HG03280 (cell line): Measurements from ENCODE around the gene STARD3.

ENCODE experiments used
- ATAC-seq: cut with Tn5 transposase; IDR thresholded peaks from one replicate; pipeline ENCODE4 v1.9.1; 2021; ENCODE audit warnings: mild to moderate bottlenecking, moderate library complexity; ENCODE audit not compliant: unreplicated experiment

The STARD3 gene

DNA sequence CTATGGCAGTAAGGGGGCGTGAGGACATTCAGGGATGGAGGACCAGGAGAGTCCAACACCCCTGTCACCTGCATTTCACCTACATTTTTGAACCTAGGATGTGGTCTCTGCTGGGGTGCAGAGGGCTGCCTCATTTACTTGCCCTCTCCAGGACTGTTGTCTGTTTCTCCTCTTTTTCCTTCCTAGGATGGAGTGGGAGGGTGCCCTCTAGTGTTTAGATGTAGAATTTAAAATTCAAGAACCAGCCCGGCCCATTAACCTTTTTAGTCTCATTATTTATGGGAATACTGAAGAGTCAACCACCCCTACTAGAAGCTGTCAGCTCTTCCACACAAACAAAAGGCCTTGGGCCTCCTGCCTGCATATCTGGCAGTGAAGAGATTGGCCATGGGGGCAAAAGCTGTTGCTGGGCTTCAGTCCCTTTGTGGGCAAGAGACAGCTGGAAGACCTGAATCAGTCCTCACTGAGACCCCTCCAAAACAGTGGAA, 2.5 kb upstream of the STARD3 start:
- ATAC-seq = no peak

DNA sequence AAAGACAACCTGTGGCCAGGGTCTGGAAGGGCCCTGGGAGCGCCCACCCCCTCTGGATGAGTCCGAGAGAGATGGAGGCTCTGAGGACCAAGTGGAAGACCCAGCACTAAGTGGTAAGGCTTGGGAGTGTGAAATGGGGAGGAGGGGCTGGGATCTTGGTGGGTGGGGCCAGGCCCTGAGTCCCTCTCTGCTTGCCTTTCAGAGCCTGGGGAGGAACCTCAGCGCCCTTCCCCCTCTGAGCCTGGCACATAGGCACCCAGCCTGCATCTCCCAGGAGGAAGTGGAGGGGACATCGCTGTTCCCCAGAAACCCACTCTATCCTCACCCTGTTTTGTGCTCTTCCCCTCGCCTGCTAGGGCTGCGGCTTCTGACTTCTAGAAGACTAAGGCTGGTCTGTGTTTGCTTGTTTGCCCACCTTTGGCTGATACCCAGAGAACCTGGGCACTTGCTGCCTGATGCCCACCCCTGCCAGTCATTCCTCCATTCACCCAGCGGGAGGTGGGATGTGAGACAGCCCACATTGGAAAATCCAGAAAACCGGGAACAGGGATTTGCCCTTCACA, 1.2 kb upstream of the STARD3 start:
- no peak for ATAC-seq

DNA sequence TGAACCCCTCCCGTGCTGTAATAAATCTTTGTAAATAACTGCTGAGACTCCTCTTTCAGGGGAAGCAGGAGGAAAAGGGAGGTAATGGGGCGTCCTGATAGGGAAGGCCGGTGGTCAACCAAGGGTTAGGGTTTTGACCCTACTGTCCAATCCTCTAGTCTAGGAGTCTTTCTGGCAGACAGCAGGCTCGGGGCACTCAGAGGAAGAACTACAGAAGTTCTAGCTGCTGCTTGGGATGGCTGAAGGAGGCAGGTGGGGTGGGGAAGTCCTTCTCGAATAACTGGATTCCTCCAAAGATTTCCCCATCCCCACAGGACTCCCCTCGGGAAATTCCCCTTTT, 387 bp upstream of the STARD3 start:
- peak; percentile 6 for ATAC-seq

DNA sequence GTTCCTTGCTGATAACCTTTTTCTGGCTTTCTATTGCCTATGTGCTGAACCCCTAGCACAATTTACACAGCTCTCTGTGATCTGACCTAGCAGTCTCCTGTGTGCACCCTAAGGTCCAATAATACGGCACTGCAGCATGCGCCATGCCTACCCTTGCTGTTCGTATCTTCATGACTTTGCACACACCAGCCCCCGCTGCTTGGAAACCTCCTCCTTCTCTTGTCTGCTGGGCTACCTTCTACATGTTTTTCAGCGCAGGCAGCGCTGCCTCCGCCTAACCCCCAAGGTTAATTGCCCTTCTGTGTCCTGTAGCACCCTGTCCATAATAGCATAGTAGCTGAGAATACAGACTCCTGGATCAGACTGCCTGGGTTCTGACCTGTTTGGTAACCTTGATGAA, 1.4 kb downstream of the STARD3 start:
- ATAC-seq = no peak

DNA sequence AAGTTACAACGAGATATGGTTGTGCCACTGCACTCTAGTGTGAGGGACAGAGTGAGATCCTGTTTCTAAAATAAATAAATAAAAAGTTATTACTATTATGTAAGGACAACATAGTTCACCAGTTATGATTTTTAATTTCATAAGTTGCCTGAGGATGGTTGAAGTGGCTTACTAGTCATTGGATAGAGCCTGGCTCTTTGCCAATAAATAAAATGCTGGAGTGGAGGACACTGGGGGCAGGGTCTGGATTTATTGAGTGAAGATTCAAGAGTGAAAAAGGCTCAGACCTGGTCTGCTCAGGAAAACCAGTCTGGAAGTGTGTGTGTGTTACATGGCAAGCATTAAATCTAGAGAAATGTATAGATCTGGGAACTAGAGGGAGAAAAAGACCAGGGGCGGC, 2.1 kb downstream of the STARD3 start:
- no peak for ATAC-seq

DNA sequence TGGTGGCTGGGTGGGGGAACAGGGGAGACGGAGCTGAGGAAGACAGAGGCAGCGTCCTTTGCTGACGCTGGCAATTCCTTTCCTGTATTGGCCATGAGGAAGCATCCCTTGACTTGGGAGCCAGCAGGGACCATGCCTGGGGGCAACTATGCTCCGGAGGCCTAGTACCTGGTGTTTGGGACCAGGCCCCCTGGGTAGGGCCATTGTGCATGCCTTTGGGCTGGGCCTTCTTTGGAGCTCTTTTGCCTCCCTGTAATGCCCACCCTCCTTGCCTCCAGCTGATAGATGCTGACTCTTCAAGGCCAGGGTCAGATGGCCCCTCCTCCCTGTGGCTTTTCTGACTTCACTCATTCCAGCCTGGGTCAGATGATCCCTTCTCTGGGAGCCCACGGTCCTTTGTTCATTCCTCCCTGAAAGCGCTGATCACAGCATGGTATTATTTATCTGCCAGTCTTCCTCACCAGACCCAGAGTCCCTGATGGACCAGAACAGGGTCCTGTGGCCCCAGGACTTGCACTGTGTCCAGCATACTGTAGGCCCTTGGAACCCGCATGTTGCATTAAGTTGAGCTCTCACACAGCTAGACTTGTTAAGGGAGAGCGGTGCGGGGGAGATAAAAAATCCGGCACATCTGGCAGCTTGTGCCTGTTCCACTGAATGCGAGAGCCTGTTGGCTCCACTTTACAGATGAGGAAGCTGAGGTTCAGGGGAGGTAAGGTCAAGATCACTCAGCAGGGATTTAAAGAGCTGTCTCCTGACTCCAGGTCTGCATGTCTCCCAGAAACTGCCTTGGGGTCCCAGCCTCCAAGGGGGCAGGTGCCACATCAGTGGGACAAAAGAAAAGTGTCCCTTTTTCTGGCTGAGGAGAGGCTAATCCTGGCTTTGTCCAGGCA, 2.9 kb downstream of the STARD3 start:
- ATAC-seq = no peak

DNA sequence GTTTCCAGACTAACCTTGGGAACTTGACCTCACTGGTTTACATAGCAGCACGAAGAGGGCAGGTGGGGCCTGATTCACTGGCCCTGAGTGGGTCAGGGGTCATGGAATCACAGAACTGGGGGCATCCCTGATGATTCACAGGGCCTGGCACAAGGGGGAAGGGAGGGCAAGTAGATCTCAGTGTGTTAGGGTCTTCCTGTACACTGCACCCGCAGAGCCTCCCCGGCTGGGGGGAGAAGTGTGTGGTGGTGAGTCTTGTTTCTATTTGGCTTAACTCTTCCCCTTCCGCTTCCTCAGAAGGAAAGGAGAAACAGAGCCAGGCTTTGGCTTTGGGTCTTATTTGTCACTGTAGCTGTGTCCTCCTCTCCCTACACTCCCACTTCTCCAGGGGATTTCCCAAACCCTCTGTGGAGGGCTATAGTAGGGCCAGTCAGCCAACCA, 3.7 kb downstream of the STARD3 start:
- no peak for ATAC-seq

DNA sequence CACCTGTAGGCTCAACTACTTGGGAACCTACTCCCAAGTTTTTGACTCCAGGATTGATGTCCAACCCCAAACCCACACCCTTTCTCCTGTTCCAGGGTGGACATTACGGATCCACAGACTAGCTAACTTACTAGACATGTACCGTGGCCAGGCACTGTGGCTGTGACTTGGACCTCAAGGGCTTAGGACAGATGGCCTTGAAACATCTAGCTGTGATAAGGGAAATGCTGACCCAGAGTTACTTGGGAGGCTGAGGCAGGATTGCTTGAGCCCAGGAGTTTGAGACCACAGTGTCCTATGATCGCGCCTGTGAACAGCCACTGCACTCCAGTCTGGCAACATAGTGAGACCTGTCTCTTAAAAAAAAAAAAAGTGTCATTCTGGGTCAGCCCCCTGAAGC, 4.2 kb downstream of the STARD3 start:
- no peak for ATAC-seq

DNA sequence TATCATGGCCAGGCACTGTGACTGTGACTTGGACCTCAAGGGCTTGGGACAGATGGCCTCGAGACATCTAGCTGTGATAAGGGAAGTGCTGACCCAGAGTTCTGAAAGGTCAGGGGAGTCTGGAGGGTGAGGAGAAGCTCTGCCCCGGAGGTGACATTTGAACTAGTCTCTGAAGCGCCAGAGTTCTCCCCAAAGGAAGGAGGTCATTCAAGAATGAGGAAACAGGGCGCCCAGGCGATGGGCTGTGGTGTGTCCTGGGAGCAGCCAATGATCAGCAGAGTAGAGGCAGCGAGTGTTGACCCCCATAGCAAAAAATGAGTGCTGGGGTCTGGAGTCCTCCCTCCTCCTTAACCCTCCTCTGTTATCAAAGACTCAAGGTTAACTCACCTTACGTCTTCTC, 4.9 kb downstream of the STARD3 start:
- no peak for ATAC-seq

DNA sequence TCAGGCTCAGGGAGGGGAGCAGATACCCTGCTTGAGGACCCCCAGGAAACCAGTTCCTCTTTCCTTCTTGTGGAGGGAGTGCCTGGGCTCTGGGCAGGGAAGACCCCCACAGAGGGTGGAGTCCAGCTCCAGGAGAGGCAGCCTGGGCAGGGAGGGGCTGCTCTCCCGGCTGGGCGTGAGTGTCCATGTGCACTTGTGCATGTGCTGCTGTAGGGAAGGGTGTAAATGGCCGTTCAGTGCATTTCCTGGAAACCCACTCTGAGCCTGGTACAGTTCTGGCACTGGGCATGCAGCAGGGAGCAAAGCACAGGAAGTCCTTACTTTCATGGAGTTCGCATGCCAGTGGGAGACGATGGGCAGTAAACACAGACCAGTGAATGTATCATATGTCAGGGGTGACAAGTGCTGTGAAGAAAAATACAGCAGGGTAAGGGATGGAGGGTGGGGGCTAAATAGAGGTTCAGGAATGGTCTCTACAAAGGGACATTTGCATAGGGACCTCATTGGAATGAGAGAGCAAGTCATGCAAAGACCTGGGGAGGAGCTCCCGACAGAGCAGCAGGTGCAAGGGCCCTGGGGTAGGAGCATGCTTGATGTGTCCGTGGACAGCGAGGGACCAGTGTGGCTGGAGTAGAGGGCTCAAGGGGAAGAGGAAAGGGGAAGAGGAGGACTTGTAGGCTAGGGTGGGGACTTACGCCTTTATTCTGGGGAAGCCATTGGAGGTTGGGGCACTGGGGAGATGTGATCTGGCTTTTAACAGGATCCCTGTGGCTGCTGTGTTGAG, 5.5 kb downstream of the STARD3 start:
- no peak for ATAC-seq

DNA sequence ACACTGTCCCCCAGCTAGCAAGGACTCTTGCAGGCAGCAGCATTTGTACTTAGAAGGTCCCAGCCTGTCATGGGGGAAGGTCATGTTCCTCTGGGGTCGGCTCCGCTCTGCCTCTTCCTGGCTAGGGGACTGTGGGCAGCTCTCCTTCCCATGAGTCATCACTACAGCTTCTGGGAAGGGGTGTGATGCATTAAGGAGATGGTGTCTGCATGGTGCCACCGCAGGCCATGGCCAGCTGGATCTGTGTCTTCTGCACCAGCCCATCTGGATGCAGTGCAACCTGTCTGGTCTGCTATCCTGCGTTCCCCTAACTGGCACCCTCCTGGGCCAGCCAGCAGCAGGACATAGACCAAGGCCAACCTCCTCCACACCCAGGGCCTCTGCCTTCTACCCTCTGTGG, 6.3 kb downstream of the STARD3 start:
- no peak for ATAC-seq

DNA sequence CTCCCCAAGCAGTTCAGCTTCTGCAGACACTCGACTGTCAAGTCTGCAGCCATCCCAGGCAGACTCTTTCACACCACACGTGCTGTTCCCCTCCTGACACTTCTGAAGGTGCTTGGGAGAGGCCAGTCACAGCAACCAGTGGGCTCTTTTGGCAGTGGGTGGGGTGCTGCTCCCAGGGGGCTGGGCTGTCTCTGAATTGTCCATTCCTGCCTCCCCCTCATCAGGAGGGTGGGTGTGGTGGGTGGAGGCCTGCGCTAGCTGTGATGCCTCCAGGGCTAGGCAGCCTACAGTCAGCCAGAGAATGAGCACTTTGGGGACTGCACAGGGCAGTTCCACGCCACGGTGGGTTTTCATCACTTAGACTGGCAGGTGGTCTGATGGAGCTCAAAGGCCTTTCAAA, 10.3 kb downstream of the STARD3 start:
- ATAC-seq = no peak

DNA sequence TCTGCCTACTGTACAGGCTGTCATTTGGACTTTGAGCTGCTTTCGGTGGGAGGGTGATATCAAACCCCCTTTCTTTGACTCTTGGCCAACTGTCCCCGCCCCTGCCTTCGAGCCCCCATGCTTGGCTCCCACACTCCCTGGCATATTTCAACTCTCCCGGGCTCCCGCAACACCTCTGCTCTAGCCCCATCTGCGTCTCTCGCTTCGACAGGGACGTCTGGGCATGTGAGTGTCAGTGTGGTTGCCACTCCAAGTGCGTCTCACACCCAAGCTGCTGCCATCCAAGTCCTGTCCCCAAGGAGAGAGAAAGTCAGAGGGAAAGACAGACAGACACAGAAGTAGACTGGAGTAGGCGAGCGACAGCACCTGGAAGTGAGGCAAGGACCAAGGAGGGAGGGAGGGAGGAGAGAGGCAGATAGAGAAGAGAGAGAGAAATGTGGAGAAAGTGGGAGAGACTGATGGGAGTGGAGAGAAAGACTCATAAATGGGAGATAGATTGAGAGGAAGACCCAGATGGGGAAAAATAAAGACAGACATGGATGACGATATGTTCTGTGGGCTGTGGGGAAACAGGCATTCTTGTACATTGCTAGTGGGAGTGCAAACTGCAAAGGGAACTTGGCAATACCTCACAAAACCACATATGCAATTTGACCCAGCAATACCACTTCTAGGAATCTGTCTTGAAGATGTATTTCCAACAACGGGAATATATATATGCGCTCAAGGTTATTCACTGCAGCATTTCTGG, 11.8 kb downstream of the STARD3 start:
- ATAC-seq = no peak

DNA sequence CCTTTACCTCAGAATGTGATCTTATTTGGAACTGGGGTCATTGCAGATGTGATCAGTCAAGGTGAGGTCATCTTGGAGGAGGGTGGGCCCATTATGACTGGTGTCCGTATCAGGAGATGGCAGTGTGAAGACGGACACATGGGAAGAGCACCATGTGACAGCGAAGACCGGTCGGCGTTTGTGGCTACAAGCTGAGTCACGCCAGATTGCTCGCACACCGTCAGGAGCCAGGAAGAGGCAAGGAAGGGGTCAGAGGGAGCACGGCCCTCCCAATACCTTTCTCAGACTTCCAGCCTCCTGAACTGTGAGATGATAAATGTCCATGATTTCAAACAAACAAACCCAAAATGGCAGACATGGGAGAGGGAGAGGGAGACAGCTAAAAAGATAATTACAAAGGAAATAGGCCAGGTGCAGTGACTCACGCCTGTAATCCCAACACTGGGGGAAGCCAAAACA, 13.2 kb downstream of the STARD3 start:
- no peak for ATAC-seq

DNA sequence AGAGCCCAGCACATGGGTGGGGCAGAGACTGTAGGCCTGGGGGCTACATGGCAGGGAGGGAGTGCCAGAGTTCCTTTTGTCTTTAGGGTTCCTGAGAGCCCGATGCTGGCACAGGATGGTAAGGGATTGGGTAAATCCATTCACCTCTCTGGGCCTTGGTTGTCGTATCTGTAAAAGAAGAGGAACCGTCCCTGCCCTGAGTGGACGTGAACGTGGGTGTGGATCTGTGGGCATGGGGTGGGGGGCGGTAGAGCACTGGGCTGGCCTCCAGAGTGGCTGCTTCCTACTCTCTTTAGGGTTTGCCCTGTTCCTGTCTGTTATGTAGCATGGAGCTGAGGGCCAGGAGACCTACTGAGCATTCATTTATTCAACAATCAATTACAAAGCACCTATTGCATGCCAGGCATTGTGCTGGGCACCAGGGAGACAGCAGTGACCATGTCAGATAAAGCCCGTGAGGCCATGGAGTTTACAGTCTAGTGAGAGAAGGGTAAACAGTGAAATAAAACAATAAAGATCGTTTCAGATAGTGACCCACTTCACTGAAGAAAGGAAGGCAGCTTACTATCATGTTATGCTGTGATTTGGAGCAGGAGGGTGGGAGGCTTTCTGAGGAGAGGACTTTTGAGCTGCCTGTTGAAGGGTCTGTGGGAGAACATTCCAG, 15.1 kb downstream of the STARD3 start:
- no peak for ATAC-seq

DNA sequence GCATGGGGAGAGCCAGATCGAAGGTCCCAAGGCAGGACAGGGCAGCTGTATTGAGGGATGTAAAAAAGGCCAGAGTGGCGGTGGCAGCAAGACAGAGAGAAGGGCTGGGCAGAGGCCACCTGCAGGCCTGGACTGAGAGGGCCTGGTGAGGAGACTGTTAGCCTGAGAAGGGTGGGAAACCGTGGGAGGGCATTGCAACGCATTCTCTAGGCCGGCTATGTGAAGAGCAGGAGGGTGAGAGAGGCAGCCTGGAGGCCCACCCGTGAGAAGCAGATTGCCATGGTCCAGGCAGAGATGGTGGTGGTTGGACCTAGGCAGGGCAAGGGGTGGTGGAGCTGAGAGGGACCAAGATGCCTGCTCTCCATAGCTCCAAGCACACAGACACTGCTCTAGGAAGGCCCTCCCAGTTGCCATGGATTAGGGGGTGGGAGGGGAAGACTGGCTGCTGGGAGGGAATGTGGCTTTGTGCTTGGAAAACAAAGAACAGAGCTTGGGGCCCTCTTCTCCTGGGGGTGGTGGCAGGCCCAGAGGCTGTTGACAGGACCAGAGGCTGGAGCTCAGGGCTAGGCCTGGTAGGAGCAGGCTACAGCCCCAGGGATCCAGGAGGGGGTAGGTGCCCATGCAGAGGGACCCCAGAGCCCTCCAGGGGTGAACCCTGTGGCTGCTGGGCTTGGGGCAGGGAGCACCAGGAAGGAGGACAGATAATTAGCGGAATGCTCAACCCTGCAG, 15.8 kb downstream of the STARD3 start:
- ATAC-seq = no peak

DNA sequence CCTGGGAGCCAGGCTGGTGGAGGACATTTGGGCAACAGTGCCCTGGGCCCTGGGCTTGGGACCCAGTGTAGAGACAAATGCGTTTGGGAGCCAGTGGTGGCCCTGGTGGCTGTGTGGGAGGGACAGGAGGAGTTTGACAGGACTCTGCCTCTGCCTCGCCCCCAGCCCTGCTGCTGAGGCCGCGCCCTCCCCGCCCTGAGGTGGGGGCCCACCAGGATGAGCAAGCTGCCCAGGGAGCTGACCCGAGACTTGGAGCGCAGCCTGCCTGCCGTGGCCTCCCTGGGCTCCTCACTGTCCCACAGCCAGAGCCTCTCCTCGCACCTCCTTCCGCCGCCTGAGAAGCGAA, 16.3 kb downstream of the STARD3 start:
- ATAC-seq = no peak

DNA sequence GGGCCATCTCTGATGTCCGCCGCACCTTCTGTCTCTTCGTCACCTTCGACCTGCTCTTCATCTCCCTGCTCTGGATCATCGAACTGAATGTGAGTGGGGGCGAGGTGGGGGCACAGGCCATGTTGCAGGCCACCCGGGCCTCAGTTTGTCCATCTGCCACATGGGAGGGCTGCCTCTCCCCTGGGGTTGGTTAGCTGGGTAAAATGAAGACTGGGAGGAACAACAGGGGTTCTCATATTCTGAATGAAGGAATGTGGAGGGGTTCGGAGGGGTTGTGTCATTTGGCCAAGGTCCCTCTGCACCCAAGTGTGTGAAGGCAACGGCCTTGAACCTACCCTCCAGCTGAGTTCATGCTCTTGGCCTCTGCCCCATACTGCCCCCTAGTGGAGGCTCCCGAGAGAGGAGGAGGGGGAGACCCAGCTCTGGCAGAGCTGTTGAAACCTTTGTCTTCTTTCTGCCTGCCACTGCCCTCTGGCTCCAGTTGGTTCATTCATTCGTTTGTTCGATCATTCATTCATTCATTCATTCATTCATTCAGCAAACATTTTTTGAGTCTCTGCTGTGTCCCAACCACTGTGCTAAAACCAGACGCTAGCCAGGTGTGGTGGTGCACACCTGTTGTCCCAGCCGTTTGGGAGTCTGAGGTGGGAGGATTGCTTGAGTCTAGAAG, 16.9 kb downstream of the STARD3 start:
- no peak for ATAC-seq

DNA sequence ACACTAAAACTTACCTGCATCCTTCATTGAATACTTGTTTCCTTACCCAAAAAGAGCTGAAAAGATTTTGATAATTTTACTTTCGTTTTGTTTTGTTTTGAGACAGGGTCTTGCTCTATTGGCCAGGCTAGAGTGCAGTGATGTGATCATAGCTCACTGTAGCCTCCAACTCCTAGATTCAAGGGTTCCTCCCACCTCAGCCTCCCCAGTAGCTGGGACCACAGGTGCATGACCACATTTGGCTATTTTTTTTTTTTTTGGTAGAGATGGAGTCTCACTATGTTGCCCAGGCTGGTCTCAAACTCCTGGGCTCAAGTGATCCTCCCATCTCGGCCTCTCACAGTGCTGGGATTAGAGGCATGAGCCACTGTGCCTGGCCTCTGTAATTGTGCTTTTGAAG, 18.2 kb downstream of the STARD3 start:
- ATAC-seq = no peak
